GM23248 (cell line): ENCODE measurements around the gene RSAD1.

Experiments
- EZH2 ChIP-seq: fragments of 200-600 bp; sonication (generic); IDR thresholded peaks from 2 replicates; pipeline ENCODE4 v1.6.1; 2018; ENCODE audit warnings: antibody characterized with exemption, mild to moderate bottlenecking; ENCODE audit not compliant: insufficient read depth, poor library complexity, severe bottlenecking
- EZH2phosphoT487 ChIP-seq: fragments of 200-600 bp; sonication (generic); IDR thresholded peaks from 2 replicates; pipeline ENCODE4 v1.6.1; 2018; ENCODE audit warnings: antibody characterized with exemption, moderate library complexity, mild to moderate bottlenecking, low read depth; ENCODE audit not compliant: insufficient read depth

DNA sequence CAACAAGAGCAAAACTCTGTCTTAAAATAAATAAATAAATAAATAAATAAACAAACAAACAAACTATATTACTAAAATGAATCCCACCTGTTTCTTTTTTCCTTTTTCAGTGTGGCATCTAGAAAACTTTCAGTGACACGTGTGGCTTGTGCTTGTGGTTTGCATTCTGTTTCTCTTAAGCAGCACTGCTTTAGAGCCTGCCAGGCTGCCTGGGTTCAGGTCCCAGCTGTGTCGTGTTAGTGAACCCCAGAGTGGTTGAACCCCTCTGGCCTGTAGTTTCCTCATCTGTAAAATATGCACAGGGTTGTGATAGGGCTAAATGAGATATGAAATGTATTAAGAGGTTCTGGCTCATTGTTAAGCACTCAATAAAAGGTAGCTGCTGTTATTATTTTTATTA, 41.8 kb downstream of the RSAD1 start:
- no peak for TF ChIP-seq EZH2
- no peak for TF ChIP-seq EZH2phosphoT487
